ENCODE results near the gene LMF1.
"Not testable (repeated sequence)": the region's sequence is repeated elsewhere in the genome, so short reads cannot be mapped to it uniquely, and the experiment has no call there.

Gene LMF1

GRCh38 chr16:969508-970385 is 1.0 kb downstream of the LMF1 start:
- no peak for DNase-seq

GRCh38 chr16:968620-969019 is 2.2 kb downstream of the LMF1 start:
- DNase-seq: no peak

- no peak for DNase-seq
Measured at GRCh38 chr16:967546-968295, 3.1 kb downstream of the LMF1 start.

GRCh38 chr16:967077-967541 is 3.7 kb downstream of the LMF1 start:
- DNase-seq: no peak

GRCh38 chr16:966505-966904 is 4.3 kb downstream of the LMF1 start:
- no peak for DNase-seq

GRCh38 chr16:966035-966434 is 4.7 kb downstream of the LMF1 start:
- DNase-seq: no peak

- DNase-seq: no peak
Measured at GRCh38 chr16:965487-965886, 5.3 kb downstream of the LMF1 start.

GRCh38 chr16:965036-965395 is 5.8 kb downstream of the LMF1 start:
- DNase-seq: no peak

GRCh38 chr16:964356-965035 is 6.3 kb downstream of the LMF1 start:
- DNase-seq: no peak

GRCh38 chr16:963913-964312 is 6.9 kb downstream of the LMF1 start:
- no peak for DNase-seq

- no peak for DNase-seq
Measured at GRCh38 chr16:962901-963814, 7.6 kb downstream of the LMF1 start.

GRCh38 chr16:962366-962765 is 8.4 kb downstream of the LMF1 start:
- no peak for DNase-seq

- DNase-seq: no peak
Measured at GRCh38 chr16:959232-960040, 11.3 kb downstream of the LMF1 start.

GRCh38 chr16:955766-956165 is 15.0 kb downstream of the LMF1 start:
- not testable (repeated sequence) for DNase-seq

GRCh38 chr16:953818-954217 is 17.0 kb downstream of the LMF1 start:
- DNase-seq: not testable (repeated sequence)

GRCh38 chr16:952321-952720 is 18.5 kb downstream of the LMF1 start:
- DNase-seq: no peak

GRCh38 chr16:951660-952301 is 19.0 kb downstream of the LMF1 start:
- DNase-seq: no peak

GRCh38 chr16:950733-951573 is 19.8 kb downstream of the LMF1 start:
- not testable (repeated sequence) for DNase-seq

GRCh38 chr16:948767-949166 is 22.0 kb downstream of the LMF1 start:
- DNase-seq: not testable (repeated sequence)

- not testable (repeated sequence) for DNase-seq
Measured at GRCh38 chr16:947922-948303, 22.9 kb downstream of the LMF1 start.
